GM19239 (cell line): ENCODE results near the gene IL17RB.

Experiments used
- DNase-seq: peaks from one replicate; pipeline ENCODE4 v3.0.0; 2011; ENCODE audit warnings: low spot score; ENCODE audit not compliant: insufficient read length
- FAIRE-seq: peaks from 2 replicates; lab custom pipeline; 2011; peaks lifted over from hg19 to GRCh38; lab: Jason Lieb, UNC

IL17RB gene

DNA sequence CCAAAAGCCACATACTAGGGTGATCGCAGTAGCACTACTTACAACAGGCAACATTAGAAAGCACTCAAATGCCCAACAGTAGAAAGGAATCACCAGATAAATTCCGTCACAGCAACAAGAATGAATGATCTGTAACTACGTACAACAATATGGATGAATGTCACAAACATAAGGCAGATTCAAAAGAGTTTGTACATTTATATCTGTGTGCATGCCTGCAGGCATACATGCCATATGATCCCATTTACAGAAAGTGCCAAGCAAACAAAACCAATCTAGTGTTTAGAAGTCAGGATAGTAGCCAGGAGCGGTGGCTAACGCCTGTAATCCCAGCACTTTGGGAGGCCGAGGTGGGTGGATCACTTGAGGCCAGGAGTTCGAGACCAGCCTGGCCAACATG, 3.5 kb downstream of the IL17RB start:
- FAIRE-seq (no peak), DNase-seq (no peak)

DNA sequence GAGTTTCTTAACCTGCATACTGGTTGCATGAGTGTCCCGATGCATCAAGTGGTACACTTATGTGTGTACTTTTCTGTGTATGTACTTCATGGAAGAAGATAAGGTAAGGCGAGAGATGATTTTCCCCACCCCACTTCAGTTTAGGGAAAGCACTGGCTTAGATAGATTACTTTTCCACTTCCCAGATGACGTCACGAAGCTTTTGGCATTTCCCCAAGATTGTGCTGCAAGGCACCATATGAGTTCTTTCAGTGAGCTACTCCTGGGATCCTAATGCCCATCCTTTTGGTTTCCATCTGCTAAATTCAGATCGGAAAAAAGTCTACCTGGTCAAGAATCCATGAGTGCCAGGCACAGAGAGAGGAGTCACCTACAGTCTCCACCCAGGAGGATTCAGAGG, 4.5 kb downstream of the IL17RB start:
- FAIRE-seq (no peak), DNase-seq (no peak)

DNA sequence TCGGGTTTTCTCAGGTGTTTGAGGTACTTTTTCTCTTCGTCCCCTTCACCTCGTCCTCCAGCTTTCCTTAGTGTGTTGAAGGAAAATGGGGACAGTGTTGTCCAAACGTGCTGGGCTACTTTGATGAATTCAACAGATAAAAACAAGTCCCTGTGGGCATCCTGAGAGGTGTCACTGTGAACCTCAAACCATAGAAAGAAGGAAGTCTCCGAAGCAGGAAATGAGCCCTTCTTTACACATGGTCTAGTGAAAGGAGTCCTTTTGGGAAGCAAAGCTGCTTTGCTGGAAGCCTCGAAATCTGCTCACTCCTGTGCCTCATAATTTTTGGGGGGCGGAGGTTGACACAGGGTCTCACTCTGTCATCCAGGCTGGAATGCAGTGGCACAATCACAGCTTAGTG, 10.6 kb downstream of the IL17RB start:
- FAIRE-seq: no peak
- no peak for DNase-seq

DNA sequence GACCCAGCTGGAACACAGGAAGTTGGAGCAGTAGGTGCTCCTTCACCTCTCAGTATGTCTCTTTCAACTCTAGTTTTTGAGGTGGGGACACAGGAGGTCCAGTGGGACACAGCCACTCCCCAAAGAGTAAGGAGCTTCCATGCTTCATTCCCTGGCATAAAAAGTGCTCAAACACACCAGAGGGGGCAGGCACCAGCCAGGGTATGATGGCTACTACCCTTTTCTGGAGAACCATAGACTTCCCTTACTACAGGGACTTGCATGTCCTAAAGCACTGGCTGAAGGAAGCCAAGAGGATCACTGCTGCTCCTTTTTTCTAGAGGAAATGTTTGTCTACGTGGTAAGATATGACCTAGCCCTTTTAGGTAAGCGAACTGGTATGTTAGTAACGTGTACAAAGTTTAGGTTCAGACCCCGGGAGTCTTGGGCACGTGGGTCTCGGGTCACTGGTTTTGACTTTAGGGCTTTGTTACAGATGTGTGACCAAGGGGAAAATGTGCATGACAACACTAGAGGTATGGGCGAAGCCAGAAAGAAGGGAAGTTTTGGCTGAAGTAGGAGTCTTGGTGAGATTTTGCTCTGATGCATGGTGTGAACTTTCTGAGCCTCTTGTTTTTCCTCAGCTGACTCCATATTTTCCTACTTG, 11.9 kb downstream of the IL17RB start:
- DNase-seq: no peak
- no peak for FAIRE-seq

DNA sequence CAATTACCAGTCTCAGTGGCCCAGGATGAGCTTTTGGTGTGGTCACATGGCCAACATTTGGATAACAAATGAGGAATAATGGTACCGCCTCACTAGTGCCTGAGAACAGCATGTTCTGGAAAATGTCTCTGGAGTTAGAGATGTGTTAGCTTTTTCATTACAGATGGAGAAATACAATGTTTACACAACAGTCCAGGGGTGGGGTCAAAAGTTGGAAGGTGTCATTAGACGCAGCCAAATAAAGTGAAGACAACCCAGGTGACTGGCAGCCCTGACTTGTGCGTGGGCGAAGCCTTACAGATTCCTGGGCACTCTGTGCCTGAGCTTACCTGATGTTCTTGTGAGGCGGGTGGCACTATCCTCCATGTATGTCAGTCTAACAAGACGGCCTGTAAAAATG, 12.8 kb downstream of the IL17RB start:
- no peak for FAIRE-seq
- DNase-seq: no peak

DNA sequence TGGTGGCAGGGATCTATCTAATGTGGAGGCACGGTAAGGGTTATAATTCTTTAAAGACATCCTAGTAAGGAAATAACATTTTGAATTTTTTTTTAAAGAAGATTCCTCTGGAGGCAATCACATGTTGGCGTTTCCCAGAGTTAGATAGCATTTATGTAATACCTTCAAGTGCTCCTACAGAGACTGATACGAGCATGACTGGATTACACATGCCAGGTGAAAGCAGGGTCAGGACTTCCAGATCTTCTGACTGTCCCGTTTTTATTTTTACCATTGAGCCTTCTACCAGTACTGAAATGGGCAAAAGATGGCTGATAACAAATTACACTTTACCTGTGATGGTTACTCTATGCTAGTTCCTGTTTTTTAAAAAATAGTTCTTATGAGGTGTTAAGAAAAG, 13.8 kb downstream of the IL17RB start:
- DNase-seq: no peak
- no peak for FAIRE-seq

DNA sequence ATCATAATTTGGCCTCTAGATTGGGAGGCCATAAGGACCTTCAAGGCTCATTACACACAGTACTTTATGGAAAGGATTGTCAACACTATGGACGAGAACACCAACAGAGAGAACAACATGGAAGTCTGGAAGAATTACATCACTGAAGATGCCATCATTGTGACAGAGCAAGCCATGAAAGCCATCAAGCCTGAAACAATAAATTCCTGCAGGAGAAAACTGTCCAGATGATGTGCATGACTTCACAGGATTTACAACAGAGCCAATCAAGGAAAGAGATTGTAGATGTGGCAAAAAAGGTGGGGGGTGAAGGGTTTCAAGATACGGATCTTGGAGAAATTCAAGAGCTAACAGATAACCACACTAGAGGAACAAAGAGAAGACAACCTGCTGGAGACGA, 15.9 kb downstream of the IL17RB start:
- DNase-seq (no peak), FAIRE-seq (no peak)

DNA sequence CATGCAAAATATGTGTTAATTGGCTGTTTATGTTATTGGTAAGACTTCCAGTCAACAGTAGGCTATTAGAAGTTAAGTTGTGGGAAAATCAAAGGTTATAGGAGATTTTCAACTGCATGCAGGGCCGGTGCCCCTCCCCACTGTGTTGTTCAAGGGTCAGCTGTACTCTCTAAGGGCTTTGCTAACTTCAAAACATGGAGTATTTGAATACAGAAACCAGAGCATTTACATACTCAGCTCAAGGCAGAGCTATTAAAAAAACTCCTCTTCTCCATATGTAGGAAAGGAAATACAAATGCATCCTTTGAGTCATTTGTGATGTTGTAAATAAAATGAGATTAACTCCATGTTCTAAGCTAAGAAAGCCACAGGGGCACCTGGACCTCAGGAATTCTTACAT, 16.8 kb downstream of the IL17RB start:
- no peak for DNase-seq
- FAIRE-seq: peak; percentile 63

DNA sequence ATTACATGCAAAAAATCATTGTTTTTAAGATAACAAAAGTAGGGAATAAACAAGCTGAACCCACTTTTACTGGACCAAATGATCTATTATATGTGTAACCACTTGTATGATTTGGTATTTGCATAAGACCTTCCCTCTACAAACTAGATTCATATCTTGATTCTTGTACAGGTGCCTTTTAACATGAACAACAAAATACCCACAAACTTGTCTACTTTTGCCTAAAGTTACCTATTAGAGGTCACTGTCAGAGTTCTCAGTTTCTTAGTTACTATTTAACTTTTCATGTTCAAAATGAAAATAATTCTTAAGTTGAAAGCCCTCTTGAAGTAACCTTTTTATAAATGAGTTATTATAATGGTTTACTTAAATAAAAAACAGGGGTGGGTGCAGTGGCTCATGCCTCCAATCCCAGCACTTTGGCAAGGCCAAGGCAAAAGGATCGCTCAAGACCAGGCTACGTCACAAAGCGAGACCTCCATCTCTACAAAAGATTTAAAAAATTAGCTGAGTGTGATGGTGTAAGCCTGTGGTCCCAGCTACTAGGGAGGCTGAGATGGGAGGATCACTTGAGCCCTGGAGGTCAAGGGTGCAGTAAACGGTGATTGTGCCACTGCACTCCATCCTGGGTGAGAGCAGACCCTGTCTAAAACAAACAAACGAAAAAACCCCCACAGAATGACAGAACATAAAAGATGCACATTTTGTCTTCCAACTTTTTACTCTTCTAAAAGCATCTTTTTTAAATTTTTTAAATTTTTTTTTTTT, 19.5 kb downstream of the IL17RB start:
- FAIRE-seq (peak; percentile 85), DNase-seq (no peak)

DNA sequence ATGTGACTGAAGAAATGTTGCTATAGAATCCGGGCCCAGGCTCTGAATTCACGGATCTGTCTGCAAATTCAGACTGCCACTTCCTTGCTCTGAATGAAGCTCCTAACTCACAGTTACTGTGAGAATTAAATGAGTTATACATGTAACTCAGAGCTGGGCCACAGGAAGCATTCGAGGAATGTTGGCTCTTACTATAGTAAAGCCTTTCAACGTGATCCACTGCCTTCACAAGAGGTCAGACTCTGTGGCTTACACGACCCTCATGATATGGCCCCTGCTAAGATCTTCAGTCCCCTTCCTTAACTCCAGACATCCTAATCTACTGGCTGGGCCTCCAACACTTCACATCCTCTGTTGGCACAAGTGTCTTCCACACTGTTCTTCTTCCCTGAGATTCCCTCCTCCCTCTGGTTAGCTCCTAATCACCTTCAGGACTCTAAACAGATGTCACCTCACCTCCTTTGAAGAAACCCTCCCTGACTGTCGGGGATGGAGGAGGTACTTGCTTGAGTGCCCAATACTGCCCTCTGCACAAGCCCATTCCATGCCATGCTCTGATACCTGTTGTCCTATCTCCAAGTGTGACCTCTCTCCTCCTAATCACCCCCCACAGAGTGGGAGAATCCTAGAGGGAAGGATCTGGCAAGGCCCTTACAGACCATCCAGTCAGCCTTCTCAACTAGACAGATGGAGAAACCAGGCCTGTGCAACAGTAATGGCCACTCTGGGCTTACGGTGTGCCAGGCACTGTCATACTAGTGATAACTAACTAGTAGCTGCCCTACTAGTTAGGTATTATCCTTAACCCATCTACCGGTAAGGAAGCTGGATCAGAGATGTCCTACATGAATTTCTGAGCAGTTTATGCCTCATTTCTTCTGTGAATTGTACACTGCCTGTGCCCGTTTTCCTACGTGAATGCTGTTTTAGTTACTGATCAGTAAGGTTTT, 34.3 kb downstream of the IL17RB start:
- FAIRE-seq (peak; percentile 70), DNase-seq (no peak)

DNA sequence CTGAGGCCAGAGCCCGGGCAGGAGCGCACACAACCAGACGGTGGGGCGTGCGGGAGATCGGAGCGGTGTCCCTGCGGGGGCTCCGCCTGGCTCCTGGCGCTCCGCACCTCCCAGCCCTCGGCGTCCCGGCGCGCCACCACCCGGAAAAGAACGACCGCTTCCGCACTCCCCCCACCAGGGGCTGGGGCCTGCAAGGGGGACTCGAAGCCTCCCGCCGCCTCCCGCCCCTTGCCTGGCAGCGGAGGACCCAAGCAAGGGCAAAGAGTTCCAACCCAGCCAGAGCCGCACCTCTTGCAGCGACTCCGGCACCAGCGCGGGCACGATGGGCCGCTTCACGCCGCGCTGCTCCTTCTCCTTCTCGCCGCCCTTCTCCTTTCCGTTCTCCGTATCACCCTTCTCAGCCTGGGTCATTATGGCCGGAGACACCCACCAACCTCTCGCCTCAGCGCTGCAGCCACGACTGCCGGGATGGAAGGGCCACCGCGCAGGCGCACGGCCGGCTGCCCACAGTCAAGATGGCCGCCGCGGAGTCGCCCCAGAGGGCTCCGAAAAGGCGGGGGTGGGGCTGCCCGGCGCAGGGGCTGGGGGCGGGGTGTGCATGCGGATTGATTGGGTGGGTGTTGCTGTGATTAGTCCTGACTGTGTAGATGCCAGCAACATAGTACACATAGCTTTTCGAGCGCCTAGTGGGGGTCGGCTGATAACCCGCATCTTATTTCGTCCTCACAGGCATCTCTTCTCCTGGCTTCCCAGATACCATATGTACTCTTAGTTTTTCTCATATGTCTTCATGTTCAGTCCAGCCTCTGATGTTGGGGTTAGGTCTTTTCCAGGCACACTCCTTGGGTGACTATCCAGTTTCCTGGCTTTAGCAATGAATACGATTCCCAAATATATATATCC, 35.6 kb downstream of the IL17RB start, which contains the start of gene ACTR8:
TSS of gene ACTR8 (minus strand) at position 462 of the 903 bp plus-strand sequence. CDS start at position 411, 51 bp downstream.
- FAIRE-seq: peak; percentile 95

DNA sequence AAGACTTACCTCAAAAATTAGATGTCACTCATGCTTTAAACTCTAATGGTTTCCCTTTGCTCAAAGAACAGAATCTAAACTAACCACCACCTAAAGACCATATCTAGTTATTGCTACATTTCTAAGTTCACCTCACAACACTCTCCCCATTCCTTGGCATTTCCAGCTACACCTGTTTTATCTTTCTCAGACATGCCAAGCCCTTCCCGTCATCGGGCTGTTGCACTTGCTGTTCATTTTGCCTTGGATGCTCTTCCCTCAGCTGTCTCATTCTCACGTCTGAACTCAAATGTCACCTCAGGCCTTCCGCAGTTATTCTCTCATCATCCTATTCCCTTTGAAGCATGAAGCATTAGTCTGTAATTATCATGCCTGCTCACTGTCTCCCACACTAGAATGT, 36.6 kb downstream of the IL17RB start:
- FAIRE-seq: peak; percentile 40
- no peak for DNase-seq

More for the DNA sequence above, 35.6 kb downstream of the IL17RB start, which contains the start of gene ACTR8:
- peak; percentile 83 for DNase-seq

DNA sequence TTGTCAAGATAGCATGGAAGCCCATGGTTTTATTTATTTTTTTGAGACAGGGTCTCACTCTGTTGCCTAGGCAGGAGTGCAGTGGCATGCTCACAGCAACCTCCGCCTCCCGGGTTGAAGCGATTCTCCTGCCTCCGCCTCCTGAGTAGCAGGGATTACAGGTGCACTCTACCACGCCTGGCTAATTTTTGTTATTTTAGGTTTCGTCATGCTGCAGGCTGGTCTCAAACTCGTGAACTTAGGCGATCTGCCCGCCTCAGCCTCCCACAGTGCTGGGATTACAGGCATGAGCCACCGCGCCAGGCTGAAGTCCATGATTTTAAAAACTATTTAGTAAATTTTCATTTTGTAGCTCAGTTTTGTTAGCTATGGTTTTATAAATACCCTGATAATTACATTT, 38.3 kb downstream of the IL17RB start:
- FAIRE-seq (no peak), DNase-seq (no peak)

DNA sequence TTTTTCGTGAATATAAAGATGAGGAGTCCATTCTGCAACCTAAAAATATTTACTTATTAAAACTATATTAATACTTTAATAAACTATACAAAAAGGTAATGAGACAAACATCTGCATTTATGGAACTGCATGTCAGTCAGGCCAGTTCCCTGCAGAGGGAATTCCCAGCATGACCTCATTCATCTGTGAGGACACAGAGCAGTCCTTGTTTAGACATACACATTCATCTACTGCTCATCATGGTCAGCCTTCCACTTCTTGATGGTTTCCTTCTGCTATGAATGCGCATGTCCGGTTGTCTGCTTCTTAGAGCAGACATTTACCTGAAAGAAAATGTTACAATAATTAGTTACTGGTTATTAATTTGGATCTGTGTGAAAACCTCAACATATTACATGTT, 38.9 kb downstream of the IL17RB start:
- DNase-seq (no peak), FAIRE-seq (no peak)

DNA sequence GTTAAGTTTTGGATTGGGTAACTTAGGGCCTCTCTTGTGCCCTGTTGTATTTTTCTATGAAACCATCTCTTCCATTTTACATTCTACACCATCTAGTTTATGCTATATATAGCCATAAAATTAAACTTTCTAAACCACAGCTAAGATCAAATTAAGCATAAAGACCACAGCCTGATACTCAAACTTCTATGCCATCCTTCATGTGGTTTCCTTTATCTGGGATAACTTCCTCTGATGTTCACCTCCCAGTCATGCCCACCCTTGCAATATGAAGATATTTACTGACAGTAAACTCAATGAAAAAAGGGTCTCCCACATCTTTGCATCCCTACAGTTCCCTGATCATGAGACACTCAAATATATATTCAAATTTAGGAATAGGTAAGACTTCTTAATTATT, 41.1 kb downstream of the IL17RB start:
- no peak for DNase-seq
- FAIRE-seq: no peak

DNA sequence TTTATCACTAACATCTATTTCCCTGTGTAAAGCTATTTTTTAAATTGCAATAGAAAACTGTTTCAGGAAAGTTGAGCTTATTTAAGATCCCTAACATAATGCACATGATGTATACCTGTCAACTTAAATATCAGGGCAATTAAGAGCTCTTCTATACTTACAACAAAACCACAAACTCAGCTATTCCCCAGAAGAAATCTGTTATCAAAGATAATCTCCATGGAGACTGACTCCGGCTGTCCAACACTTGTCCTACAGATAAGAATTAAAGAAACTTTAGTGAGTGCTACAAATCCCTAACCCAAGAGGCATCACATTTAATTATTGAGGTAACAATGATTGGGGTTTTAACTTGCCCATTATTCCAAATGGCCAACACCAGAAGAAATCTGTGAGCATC, 41.9 kb downstream of the IL17RB start:
- DNase-seq (no peak), FAIRE-seq (no peak)

DNA sequence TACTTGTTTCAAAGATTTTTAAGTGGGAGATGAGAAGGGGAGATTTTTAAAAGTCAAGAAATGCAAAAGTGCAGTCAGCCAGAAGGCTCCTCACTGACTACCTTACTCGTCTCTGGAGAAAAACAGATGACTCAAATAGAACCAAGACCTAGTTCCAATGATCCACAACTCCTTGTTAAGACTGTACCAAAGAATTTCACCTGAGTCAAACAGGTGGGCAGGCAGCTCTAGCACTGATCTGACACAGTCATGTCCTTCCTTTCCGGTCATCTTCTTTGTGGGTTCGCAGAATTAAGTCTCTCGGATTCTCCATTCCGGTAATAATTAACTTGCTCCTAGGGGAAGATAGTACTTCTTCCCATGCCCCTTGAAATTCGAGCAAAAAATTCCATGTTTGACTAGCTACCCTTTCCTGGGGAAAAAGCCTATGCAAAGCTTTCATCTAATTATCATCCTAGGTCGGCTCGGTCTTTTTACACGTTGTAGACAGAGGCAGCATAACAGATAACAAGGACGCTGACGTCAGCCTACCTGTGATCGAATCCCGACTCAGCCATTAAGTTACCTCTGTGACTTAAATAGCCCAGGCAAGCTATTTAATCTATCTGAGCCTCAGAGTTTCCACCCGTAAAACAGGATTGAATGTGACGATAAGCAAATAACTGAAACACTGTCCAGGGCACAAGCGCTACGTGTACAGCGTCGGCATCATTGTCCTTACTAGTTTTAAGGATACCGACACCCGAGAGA, 44.5 kb downstream of the IL17RB start:
- DNase-seq: no peak
- FAIRE-seq: peak; percentile 83

DNA sequence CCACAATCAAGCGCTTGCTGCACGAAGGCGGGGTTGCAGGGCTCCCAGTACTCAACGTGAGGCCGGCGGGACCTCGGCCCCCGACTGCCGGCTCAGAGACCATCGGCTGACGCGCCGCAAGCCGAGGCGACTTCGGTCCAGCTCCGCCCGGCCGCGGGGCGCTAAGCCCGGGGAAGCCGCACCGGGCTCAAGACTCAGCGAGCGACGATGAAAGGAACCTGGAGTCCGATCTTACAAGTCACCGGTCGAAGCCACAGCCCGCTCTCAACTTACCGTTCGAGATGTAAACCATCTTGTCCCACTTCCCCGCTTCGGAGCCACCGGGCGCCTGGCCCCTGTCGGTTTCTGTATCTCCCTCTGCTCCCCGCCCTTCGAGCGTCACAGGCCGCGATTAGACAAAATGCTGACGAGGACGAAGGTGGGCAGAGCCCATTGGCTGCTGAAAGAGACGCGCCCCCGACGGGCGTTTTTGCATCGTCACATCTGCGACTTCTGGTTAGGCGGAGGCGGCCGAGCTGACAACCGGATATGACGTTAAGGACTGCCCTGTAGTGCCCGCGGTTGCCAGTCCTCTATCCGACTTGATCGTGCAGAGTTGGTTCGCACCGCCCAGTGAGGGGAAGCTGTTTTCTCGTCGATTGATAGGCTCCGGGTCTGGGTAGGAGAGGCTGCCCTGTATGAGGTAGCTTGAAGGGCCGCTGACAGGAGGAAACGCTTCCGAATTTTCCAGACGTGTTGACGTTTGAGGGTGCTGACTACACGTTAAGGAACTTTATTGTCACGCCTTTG, 45.3 kb downstream of the IL17RB start, which contains the start of gene SELENOK:
TSS of gene SELENOK (minus strand) at position 363 of the 789 bp plus-strand sequence.
- FAIRE-seq (peak; percentile 100), DNase-seq (peak; percentile 61)
